Stimulated activated CD4-positive, alpha-beta T cell treated with anti-CD3 and anti-CD28 coated beads, TNF-alpha, amount 100 ng/mL, for 48 hours (primary cell): ENCODE data around the gene CEP112.
"Not testable (repeated sequence)": the region's sequence is repeated elsewhere in the genome, so short reads cannot be mapped to it uniquely, and the experiment has no call there.

Source experiments
- DNase-seq, 3 donors: peaks; one replicate each; pipeline ENCODE4 v3.0.0-alpha.2; 2020; ENCODE audit warnings: low read depth in 3 of 3

CEP112 gene

DNA sequence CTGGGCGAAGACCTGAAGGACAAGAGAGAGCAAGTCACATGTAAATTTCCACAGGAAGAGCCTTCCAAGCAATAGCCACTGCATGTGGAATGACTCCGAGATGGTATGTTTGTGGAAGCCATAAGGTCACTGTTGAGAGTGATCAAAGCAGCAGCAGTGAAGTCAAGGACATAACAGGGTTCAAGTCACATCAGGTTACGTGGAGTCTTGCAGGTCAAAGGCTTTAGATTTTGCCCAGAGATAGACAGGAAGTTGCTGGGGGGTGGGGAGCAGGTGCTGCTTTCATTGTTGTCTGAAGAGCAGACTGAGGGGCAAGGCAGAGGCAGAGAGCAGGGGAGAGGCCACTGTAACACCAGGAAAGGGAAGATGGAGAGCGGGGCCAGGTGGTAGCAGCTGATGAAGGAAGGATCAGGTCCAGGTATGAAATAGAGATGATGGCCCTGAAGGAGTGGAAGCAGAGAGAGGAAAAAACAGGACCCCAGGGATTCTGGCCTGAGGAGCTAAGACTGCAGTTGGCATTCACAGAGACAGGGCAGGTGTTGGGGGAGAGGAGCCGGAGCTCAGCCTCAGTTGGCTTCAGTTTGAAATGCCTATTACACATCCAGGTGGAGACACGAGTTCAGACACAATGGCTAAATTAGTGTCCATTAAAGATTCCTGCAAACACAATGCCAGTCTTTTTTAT is 501.2 kb downstream of the CEP112 start:
- no peak for DNase-seq

DNA sequence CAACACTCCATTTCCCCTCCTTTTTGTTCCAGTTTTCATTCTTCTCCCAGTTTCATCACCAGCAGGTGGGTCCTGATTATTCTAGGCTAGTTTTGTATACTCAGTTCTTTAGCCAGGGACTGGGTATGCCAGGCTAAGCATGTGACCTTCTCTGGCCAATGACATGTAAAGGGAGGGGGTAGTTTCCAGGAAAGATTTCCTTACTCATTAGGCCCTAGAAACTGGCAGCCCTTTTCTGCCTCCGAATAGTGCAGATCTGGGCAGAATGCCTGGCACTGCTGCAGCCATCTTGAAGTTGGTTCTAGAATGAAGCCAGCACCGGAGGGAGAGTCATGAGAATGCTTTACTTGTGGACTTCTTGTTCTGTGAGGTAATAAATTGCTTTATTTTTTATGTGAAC is 503.6 kb downstream of the CEP112 start:
- DNase-seq = no peak

DNA sequence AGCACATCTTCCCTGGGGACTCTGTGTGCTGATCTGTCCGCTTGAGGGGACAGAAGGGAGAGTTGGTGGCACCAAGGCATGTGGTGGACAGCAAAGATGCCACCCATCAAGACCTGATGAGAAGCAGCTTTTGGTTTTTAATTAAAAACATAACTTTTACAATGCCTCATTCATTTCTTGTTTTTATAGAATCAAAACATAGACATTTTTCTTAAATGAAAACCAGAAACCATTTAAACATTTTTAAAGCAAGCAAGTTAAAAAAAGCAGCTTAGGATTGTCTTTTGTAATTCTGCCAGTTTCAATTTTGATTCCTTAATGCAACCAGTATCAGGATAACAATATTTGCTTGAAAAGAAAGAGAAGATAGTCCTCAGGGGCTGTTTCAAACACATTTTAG is 506.8 kb downstream of the CEP112 start:
- DNase-seq = no peak

DNA sequence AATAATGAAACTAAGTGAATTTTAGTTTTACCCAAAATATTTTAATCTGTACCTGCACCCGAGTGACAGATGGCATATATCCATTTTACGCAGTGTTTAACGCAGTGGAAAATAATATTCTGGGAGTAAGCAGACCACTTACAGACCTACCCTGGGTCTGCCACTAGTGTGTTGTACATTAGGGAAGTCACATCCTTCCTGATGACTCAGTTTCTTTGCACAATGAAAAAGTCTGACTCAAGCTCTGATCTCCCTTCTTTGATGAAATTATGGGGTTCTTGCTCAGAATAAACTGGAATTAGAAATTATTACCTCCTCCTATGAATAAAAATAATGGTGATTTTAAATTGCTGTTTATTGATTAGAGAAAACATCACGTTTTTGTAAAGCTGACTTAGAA is 507.3 kb downstream of the CEP112 start:
- DNase-seq = no peak

DNA sequence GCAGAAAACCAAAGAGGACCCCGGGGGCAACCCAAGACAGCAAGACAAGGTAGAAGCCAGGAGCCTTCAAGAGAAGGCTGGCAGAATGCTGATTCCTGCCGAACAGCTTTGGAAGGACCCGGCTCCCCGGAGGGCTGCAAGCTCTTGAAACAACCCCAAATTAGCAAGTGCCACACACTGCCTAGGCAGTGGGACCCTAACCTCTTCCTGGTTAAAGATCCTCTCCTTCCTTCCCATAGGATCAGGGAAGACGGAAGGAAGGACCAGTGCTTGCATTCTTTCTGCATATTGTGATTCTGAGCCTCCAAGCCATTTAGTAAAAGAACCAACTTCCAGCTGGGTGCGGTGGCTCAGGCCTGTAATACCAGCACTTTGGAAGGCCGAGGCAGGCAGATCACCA is 508.5 kb downstream of the CEP112 start:
- DNase-seq = no peak

DNA sequence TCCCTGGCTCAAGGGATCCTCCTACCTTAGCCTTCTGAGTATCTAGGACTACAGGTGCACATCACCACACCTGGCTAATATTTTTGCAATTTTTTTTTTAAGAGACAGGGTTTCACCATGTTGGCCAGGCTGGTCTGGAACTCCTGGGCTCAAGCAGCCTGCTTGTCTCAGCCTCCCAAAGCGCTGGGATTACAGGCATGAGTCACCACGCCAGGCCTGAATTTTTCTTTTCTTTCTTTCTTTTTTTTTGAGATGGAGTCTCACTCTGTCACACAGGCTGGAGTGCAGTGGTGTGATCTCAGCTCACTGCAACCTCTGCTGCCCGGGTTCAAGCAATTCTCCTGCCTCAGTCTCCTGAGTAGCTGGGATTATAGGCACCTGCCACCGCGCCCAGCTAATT is 510.2 kb downstream of the CEP112 start:
- DNase-seq = not testable (repeated sequence)

DNA sequence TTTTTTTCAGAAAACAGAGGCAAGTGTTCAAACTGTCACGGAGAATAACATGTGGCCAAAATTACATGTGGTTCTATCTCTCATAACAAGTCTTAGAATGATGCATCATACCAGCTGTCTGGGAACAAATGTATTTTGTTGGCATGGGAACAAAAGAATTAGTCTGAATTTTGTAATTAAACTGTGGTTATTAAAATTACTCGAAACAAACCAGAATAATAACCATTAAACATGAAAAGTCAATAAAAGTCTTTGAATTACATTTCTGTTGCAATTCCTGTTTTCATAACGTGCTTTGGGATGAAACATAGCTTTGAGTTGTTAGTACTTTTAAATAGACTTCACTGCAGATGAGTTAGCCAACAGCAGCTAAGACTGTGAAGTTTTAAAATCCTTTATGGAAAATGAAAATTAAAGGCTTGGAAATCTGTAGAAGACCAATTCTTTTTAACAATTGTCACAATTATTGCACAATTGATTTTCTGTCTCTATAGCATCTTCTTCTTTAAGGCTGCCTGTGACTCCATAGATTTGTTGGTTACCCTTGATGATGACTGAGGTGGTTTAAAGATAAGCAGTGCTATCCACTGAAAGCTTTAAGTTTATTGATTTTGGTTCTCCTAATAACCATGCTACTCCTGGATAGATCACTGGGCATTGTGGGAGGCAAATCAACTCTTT is 512.6 kb downstream of the CEP112 start:
- no peak for DNase-seq

DNA sequence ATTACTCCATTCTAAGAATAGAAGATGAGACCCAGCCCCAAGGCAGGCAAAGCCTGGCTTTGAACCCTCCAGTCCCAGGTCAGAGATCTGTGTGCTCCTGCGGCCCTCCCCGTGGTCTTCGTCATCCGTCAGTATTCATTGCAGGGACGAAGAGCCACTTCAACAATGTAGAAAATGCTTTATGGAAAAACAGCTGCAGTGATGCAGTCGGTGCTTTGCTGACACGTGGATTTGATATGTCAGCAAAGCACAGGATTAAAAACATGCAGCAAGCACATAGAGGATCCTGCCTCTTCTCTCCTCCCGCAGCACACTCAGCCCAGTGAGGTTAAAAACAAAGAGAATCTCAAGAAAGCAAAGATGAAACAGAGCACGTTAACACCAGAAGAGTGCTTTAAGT is 513.4 kb downstream of the CEP112 start:
- no peak for DNase-seq

DNA sequence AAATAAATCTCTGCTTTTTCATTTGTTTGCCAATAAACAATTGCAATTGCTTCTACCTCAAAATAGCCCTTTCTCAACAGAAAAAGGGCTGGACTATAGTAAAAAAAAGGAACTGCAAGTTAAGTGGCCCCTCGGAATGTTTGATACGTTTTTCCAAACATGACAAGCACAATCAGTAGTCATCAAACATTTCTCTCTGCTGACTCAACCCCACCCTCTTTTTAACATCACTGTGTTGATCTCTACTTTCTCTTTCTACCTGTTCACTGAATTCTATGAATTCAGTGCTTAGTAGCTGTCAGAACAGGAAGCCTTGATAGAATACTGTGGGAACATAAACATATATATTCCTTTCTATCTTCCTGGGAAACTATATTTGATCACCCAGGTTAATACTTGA is 514.0 kb downstream of the CEP112 start:
- DNase-seq = no peak

DNA sequence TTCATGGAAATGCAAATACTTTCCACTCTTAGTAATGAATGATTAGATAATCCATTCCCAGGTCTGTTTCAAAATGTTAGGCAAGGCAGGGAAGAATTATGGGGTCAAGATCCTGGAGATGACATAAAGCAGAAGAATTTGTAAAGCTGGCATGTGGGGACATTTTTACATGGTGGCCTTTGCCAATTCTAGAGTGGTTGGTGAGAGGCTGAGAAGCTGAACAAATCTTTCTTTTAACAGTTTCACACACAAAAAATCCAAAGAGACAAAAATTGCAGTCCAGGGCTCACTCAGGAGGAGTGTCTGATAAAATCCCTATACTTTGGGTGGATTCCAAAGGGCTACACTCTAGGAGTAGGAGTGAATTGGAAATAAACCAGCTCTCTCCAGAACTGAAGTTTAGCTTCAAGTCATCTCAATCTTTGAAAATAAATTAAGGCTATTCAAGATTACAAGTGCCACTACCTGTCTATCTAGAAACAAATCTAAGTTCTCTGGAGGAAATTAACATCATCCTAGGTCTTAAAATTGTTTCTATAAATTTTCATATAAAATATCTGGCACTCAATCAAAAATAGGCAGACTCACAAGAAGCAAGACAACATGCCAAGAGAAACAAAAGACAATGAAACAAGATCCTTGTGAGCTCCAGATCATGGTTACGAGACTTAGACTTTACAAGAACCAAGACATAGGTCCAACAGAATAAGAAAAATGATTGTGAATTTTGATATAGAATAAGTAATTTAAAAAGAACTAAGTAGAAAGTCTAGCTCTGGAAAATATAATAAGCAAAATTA is 517.5 kb downstream of the CEP112 start:
- no peak for DNase-seq

DNA sequence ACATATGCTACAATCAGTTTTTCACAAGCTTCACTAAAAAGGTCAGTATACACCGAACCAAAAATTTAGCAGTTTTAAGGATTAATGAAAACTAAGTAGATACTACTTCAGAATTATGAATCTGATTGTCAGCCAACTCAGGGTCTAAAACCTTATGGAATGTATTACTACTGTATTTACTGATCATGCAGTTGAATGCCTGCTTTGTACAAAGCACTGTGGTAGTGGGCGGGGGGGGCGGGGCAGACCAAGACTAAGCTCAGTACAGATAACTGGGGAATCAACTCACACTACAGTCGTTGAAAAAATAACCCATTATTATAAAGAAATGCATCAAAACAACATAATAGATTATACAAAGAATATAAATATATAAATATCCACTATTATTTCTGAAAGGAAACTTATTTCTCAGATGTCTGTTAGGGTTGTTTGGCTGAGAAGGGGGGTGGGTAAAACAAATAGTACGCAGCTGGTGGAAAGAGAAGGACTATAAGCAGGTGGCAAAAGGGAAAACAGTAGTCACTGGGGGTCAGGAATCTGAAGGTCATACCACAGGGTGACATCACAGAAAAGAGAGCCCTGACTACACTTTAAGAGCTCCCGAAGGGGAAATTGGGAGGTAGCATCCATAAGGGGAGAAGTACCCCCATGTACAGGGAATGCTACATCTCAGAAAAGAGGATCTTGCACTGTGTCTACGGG is 521.1 kb downstream of the CEP112 start:
- DNase-seq = no peak

DNA sequence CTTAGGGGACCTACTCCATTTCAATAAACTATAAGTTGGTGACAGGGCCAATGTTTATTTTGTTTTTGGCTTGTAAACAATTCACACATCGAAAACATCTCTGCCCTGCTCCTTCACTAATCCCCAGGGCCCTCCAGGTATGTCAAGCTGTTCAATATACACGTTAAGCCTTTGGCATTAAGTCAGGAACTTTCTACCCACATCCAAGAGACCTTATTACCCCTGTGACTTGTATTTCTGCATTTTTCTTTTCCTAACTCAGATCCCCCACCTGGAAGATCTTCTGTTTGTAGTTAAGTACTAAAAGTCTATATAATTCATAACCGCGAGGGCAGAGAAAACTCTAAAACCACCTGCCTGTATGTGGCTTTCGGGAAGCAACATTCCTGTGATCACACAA is 523.7 kb downstream of the CEP112 start:
- DNase-seq = no peak

DNA sequence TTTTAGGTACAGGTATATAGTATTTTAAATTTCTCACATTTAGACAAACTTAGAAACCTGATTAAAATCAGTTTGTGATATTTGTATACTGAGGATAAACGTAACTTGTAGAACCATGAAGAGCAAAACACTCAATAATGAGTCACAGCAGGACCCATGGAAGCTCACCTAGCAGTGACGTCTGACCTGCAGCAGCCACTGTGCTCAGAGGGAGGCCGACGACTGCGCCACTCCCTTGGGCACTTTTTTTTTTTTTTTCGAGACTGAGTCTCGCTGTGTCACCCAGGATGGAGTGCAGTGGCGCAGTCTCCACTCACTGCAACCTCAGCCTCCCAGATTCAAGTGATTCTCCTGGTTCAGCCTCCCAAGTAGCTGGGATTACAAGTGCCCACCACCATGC is 524.3 kb downstream of the CEP112 start:
- DNase-seq = no peak

DNA sequence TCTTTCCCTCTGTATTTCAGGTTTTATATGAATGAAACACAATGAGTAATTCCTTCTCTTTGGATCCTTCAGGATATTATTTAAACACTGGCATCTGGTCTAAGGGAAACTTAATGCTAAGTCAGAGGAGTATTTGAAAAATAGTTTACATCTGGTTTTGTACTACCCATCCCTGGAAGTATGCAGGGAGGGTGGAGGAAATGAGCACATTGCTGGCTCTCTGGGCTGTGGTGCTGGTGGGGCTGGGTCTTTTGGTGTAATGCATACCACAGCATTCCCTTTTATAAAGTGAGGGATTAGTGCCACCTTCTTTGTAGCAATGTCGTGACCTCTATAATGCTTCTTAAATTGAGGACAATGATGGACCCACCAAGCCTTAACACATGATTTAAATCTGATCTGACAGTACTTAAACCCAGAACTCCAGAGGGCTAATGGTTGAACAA is 525.0 kb downstream of the CEP112 start:
- no peak for DNase-seq

DNA sequence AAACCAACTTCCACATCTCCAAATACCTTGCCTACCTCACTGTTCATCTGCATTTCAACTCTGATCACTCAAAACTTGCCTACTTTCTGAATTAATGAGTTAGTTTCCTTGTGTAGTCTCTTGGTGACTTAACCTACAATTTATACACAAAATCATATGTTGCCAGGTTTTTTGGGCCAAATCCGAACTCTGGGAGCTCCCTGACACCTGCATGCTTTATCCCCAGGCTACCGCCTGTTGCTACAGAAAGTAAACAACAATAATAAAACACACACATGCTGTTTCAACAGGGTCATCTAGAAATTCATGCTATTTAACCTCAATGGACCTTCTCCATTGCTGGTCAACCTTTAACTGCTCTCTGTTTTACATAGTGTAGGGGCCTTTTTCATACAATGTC is 526.0 kb downstream of the CEP112 start:
- no peak for DNase-seq

DNA sequence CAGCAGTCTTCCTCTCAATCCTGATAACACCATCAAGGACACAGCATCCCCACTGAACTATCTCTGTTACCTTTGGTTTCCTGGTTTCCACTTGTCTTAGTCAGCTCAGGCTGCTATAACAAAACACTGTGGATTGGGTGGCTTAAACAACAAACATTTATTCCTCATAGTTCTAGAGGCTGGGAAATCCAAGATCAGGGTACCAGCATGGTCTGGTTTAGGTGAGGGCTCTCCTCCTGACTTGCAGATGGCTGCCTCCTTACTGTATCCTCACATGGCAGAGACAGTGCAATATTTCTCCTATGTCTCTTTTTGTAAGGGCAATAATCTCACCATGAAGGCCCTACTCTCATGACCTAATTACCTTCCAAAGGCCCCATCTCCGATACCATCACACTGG is 527.2 kb downstream of the CEP112 start:
- no peak for DNase-seq

DNA sequence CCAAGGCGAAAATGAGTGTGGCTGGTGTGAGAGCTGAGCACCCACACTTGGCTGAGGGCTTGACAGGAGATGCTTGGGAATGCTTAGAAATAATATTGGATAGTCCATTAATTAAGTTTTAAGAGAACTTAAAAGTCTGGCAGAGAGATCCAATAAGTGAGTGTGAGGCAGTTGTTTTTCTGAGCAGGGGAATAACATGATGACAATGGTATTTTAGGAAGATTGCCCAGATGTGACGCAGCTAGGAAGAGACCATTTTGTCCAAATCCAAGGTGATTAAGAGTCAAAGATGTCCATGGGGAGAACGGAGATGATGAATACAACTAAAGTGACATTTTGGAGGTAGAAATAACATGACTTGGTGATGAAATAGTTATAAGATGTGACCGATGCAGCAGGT is 527.7 kb downstream of the CEP112 start:
- DNase-seq = no peak

DNA sequence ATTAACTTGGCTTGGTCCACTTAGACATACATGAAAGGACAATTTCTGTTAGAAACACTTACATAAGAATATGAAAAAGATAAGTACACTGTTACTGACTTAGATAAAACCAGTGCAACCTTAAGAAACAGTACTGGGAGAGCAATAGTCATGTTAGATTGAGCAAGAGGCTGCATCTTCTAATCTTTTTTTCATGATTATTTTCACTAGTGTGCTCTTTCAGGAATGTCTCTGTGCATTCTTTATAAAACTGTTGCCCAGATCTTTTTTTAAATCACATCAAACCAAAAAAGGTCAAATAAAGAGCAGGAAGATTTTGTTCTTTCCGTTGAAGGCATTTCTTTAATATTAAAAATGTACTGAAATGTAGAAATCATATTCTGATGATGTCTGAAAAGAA is 529.7 kb downstream of the CEP112 start:
- DNase-seq = no peak

DNA sequence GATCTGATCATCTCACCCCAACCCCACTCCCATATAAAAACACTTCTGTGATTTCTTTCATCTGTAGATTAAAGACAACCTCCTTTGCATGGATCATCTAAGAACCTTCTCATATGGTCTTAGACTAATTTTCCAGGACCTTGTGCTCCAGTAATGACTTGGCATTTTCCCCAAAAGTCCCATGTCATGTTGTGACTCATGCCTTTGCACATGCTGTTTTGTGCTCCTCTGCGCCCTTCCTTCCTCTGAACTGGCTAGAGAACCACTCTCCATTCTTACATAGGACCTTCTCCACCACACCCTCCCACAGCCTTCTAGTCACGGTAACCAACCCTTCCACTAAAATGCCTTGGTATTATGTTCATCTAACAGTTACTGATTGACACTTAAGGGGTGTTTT is 531.0 kb downstream of the CEP112 start:
- no peak for DNase-seq

DNA sequence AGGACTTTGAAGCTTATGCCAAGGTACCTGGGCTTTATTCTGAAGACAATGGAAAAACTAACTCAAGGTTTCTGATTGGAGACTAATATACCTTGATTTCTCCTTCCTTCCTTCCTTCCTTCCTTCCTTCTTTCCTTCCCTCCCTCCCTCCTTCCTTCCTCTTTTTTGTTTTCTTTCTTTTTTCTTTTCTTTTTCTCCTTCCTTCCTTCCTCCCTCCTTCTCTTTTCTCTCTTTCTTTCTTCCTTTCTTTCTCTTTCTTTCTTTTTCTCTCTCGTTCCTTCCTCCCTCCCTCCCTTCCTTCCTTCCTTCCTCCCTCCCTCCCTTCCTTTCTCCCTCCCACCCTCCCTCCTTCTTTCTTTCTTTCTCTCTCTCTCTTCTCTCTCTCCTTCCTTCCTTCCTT is 531.9 kb downstream of the CEP112 start:
- no peak for DNase-seq

DNA sequence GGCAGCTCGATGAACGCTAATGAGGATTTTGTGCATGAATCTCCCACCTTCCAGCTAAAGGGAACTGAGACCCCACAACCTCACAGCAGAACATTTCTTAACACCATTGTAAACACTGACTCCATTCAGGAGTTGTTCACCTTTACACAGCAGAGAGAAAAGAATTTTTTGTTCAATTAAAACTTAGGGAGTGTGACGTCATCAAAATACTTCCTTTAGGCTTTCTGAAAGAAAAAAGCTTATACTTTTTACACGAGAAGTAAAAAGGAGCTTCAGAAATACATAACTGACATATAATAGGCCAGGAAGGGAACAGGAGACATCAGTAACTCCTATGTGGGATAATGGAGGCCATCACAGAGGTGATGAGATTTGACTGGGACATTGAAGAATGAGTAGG is 532.4 kb downstream of the CEP112 start:
- no peak for DNase-seq

DNA sequence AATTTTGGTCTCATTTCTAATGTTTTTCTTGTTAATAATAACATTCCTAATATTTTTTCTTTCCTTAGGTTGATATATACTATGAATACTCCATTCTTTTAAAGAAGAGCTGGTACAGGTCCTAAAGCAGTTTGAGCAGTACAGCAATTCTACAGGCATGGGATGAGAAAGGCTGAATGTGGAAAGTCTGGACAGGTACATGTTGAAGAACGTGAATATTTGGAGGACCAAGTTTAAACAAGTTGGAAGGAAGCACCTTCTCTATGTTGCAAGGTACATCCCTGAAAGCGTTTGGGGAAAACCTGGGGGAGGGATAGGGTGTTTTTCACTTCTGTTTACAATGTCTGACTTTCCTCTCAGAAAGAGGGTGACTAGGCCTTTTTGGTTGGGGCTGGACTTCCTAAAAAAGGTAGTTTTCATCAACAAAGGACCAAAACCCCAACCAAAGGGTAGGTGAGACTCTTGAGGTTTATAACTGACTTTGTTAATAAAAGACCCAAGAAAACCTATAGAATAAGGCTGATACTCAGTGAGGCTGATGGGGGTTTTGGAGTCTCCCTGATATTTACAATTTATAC is 534.6 kb downstream of the CEP112 start:
- DNase-seq = no peak
